IPS DF 19.7 (cell line): ENCODE data around the gene SMIM7.
"Not testable (repeated sequence)": the region's sequence is repeated elsewhere in the genome, so short reads cannot be mapped to it uniquely, and the experiment has no call there.

Experiments used
- DNase-seq: peaks from one replicate; pipeline ENCODE4 v3.0.0-alpha.2; 2013; ENCODE audit warnings: low read depth, low spot score

SMIM7 gene

GRCh38 chr19:16659832-16660708 lies at the start of gene SMIM7:
SMIM7 (minus strand) TSS chr19:16660144; CDS start chr19:16660110, 34 bp downstream.
- peak; percentile 92 for DNase-seq

- DNase-seq: no peak
These were observed 43.7 kb upstream of the SMIM7 start for GRCh38 chr19:16703677-16704076.

GRCh38 chr19:16702123-16702522 lies 42.2 kb upstream of the SMIM7 start:
- DNase-seq: no peak

- DNase-seq: no peak
These were observed 39.0 kb upstream of the SMIM7 start for GRCh38 chr19:16698914-16699313.

GRCh38 chr19:16688084-16688483 lies 28.1 kb upstream of the SMIM7 start:
- no peak for DNase-seq

GRCh38 chr19:16684216-16684615 lies 24.3 kb upstream of the SMIM7 start:
- DNase-seq: no peak

GRCh38 chr19:16682539-16682938 lies 22.6 kb upstream of the SMIM7 start:
- no peak for DNase-seq

GRCh38 chr19:16679811-16680210 lies 19.9 kb upstream of the SMIM7 start:
- DNase-seq: no peak

- DNase-seq: no peak
These were observed 18.6 kb upstream of the SMIM7 start for GRCh38 chr19:16678498-16678897.

- no peak for DNase-seq
These were observed 17.1 kb upstream of the SMIM7 start for GRCh38 chr19:16677055-16677454.

GRCh38 chr19:16676101-16676798 lies 16.3 kb upstream of the SMIM7 start:
- no peak for DNase-seq

- not testable (repeated sequence) for DNase-seq
These were observed 13.9 kb upstream of the SMIM7 start for GRCh38 chr19:16673839-16674238.

- no peak for DNase-seq
These were observed 13.3 kb upstream of the SMIM7 start for GRCh38 chr19:16673231-16673630.

- no peak for DNase-seq
These were observed 11.8 kb upstream of the SMIM7 start for GRCh38 chr19:16671652-16672274.

GRCh38 chr19:16670291-16670690 lies 10.3 kb upstream of the SMIM7 start:
- DNase-seq: no peak

GRCh38 chr19:16668702-16669101 lies 8.8 kb upstream of the SMIM7 start:
- DNase-seq: not testable (repeated sequence)

- DNase-seq: no peak
These were observed 8.2 kb upstream of the SMIM7 start for GRCh38 chr19:16668176-16668575.

GRCh38 chr19:16661480-16662034 lies 1.6 kb upstream of the SMIM7 start:
- DNase-seq: no peak

- DNase-seq: no peak
These were observed 977 bp upstream of the SMIM7 start, which contains the start of gene TMEM38A for GRCh38 chr19:16660763-16661479. TMEM38A (plus strand) TSS chr19:16661139; CDS start chr19:16661218, 79 bp downstream.

- no peak for DNase-seq
These were observed 496 bp downstream of the SMIM7 start for GRCh38 chr19:16659464-16659831.

- DNase-seq: no peak
These were observed 2.6 kb downstream of the SMIM7 start for GRCh38 chr19:16657384-16657783.
